WI38 (cell line): ENCODE measurements around the gene FRMD4A.

Experiments
- H3K4me3 ChIP-seq: 2 replicates; pipeline ENCODE4 v1.5.1; 2011; ENCODE audit warnings: low read depth, mild to moderate bottlenecking, control low read depth, low read length
- TF ChIP-seq, protein P1 (sequence below): IDR thresholded peaks from 2 replicates; pipeline ENCODE4 v1.5.1; 2012; ENCODE audit warnings: low read depth, mild to moderate bottlenecking, control low read depth, low read length

The FRMD4A gene

GRCh38 chr10:13674645-13675588 lies 655.8 kb downstream of the FRMD4A start:
- TF ChIP-seq, protein P1, sequence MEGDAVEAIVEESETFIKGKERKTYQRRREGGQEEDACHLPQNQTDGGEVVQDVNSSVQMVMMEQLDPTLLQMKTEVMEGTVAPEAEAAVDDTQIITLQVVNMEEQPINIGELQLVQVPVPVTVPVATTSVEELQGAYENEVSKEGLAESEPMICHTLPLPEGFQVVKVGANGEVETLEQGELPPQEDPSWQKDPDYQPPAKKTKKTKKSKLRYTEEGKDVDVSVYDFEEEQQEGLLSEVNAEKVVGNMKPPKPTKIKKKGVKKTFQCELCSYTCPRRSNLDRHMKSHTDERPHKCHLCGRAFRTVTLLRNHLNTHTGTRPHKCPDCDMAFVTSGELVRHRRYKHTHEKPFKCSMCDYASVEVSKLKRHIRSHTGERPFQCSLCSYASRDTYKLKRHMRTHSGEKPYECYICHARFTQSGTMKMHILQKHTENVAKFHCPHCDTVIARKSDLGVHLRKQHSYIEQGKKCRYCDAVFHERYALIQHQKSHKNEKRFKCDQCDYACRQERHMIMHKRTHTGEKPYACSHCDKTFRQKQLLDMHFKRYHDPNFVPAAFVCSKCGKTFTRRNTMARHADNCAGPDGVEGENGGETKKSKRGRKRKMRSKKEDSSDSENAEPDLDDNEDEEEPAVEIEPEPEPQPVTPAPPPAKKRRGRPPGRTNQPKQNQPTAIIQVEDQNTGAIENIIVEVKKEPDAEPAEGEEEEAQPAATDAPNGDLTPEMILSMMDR: no peak
- no peak overlapping the region for H3K4me3 ChIP-seq

- TF ChIP-seq, protein P1: no peak
Measured at GRCh38 chr10:13673156-13673555, 657.6 kb downstream of the FRMD4A start.

GRCh38 chr10:13672548-13672947 lies 658.2 kb downstream of the FRMD4A start:
- no peak overlapping the region for H3K4me3 ChIP-seq
- TF ChIP-seq, protein P1: no peak

More at GRCh38 chr10:13673156-13673555, 657.6 kb downstream of the FRMD4A start:
- H3K4me3 ChIP-seq: no peak overlapping the region

DNA sequence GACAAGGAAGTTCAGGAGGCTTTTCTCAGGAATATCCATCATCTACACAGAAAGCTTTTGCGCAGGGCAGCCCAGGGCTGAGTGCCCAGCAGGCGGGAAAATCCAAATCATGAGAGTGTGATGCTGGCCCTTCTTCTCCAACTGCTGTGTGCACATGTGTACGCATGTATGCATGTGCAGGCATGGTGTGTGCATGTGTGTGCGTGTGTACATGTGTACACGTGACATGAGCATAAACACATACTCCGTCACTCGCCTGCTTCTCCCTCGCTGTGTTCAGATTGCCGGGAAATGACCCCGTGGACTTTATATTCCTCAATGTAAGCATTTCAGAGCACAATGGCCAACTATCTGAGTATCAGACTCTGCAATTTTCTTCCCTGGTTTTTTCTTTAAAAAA lies 658.8 kb downstream of the FRMD4A start:
- TF ChIP-seq, protein P1: no peak
- no peak overlapping the region for H3K4me3 ChIP-seq

DNA sequence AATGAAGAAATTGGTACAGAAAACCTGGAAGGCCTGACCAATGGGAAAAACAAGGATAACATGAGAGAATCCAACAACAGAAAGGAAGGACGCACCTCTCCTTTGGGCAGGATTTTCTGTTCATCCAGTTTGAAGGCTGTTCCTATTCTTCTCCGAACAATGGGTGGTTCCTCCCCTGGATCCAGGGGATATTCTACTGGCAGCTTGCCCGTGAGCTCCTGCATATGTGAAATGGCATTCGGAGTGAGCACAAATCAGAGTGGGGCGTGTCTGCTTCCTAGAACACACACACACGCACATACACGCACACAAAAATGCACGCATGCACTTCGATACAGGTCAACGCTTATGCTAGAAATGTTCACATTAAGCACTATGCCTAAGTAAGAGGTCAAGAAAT lies 660.4 kb downstream of the FRMD4A start:
- no peak overlapping the region for H3K4me3 ChIP-seq

DNA sequence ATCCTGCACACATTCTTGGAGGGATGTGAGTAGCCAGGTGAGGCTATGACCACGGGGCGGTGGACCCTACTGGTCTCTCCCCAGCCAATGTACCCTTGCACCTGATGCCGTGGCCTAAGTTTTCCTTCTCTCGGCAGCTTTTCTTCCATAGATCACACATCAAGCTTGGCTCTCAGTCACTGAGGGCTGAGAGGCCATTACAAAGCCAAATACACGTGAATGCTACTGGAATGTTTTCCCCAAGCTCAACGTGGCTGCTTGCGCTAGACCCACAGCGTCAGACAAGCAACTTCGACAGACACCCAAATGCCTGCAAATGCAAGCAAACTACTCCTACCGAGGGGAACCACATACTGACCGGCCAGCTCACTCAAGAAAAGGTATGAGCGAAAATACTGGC lies 660.8 kb downstream of the FRMD4A start:
- TF ChIP-seq, protein P1: no peak

More for the DNA sequence above, 660.4 kb downstream of the FRMD4A start:
- TF ChIP-seq, protein P1: no peak

DNA sequence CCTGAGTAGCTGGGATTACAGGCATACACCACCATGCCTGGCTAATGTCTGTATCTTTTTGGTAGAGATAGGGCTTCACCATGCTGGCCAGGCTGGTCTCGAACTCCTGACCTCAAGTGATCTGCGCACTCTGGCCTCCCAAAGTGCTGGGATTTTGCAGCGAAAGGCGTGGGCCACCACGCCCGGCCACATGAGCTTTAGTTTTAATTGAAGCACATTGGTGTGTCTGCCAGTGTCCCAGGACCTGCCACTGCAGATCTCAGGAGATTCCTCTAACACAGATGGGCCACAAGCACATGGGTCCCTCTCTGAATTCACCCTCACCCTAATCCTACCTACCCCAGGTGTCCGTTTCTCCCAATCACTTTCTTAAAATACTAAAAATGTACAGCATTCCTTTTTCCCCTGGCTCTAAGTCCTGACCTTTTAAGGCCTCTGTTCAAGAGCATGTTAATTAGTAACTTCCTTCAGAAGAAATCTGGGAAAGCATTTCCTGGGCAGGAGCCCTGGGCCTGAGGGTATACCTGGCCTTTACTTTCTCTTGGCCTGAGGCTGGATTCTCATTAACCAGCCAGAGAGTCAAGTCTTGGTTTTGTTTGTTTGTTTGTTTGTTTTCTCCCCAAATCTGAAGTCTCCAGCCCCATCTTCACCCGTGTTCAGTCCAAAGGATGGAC lies 661.4 kb downstream of the FRMD4A start:
- no peak overlapping the region for H3K4me3 ChIP-seq
- TF ChIP-seq, protein P1: no peak

More for the DNA sequence above, 660.8 kb downstream of the FRMD4A start:
- no peak overlapping the region for H3K4me3 ChIP-seq
